Measurements from ENCODE around the gene MAD1L1.

GRCh38 chr7:2227699-2228098, 5.0 kb downstream of the MAD1L1 start:
- TF ChIP-seq EZH2phosphoT487 (IDR thresholded peaks at IDR 0.05; ENCODE audit: borderline replicate concordance, low read depth, low read length) (no peak), CTCF (conservative IDR thresholded peaks at IDR 0.05; ENCODE audit: low read length) (no peak)

All from OCI-LY7 (cell line).